GM23248 (cell line): Measurements from ENCODE around the gene HMG20A. TPM values are rescaled to one million over a fixed set of nuclear protein-coding genes. Genes with fewer than 3 reads are reported as not detected.

Experiments used
- DNase-seq: peaks from one replicate; pipeline ENCODE4 v3.0.0-alpha.2; 2015
- H2AFZ ChIP-seq: fragments of 200-600 bp; sonication (generic); 2 replicates; pipeline ENCODE4 v1.6.1; 2016; ENCODE audit warnings: antibody characterized with exemption
- H3F3A ChIP-seq: fragments of 200-600 bp; sonication (generic); 2 replicates; pipeline ENCODE4 v1.6.1; 2016; ENCODE audit warnings: mild to moderate bottlenecking, antibody characterized with exemption, mixed run types; ENCODE audit not compliant: insufficient read depth
- H3K27ac ChIP-seq: fragments of 200-600 bp; sonication (generic); 2 replicates; pipeline ENCODE4 v1.5.1; 2016; ENCODE audit warnings: mild to moderate bottlenecking
- H3K27me3 ChIP-seq: fragments of 200-600 bp; sonication (generic); replicated peaks from 2 replicates; pipeline ENCODE4 v1.6.1; 2016; ENCODE audit warnings: mild to moderate bottlenecking; ENCODE audit not compliant: insufficient read depth
- H3K36me3 ChIP-seq: fragments of 200-600 bp; sonication (generic); 2 replicates; pipeline ENCODE4 v1.6.1; 2016; ENCODE audit warnings: low read depth, mild to moderate bottlenecking
- H3K4me1 ChIP-seq: fragments of 200-600 bp; sonication (generic); 2 replicates; pipeline ENCODE4 v1.6.1; 2016; ENCODE audit warnings: mild to moderate bottlenecking; ENCODE audit not compliant: insufficient read depth
- H3K4me2 ChIP-seq: fragments of 200-600 bp; sonication (generic); one replicate; pipeline ENCODE4 v1.6.1; 2016; ENCODE audit warnings: mild to moderate bottlenecking; ENCODE audit not compliant: unreplicated experiment
- H3K4me3 ChIP-seq: fragments of 200-600 bp; sonication (generic); 2 replicates; pipeline ENCODE4 v1.5.1; 2016; ENCODE audit warnings: mild to moderate bottlenecking
- H3K79me2 ChIP-seq: fragments of 200-600 bp; sonication (generic); 2 replicates; pipeline ENCODE4 v1.6.1; 2016; ENCODE audit warnings: mild to moderate bottlenecking; ENCODE audit not compliant: insufficient read depth
- H3K9ac ChIP-seq: fragments of 200-600 bp; sonication (generic); 2 replicates; pipeline ENCODE4 v1.6.1; 2016; ENCODE audit warnings: mild to moderate bottlenecking
- H3K9me2 ChIP-seq: fragments of 200-600 bp; sonication (generic); 2 replicates; pipeline ENCODE4 v1.6.1; 2016; ENCODE audit warnings: mixed run types, mild to moderate bottlenecking, moderate library complexity; ENCODE audit not compliant: insufficient read depth
- H3K9me3 ChIP-seq: fragments of 200-600 bp; sonication (generic); one replicate; pipeline ENCODE4 v1.6.1; 2017; ENCODE audit warnings: low read depth
- H4K20me1 ChIP-seq: fragments of 200-600 bp; sonication (generic); 2 replicates; pipeline ENCODE4 v1.6.0; 2016; ENCODE audit not compliant: insufficient read depth
- EZH2 ChIP-seq: fragments of 200-600 bp; sonication (generic); IDR thresholded peaks from 2 replicates; pipeline ENCODE4 v1.6.1; 2018; ENCODE audit warnings: antibody characterized with exemption, mild to moderate bottlenecking; ENCODE audit not compliant: insufficient read depth, poor library complexity, severe bottlenecking
- EZH2phosphoT487 ChIP-seq: fragments of 200-600 bp; sonication (generic); IDR thresholded peaks from 2 replicates; pipeline ENCODE4 v1.6.1; 2018; ENCODE audit warnings: antibody characterized with exemption, moderate library complexity, mild to moderate bottlenecking, low read depth; ENCODE audit not compliant: insufficient read depth
- WGBS, 2 experiments: methylation state at CpG; one replicate each; pipeline ENCODE4 v1.1.6; 2015 to 2017; ENCODE audit warnings: low lambda C conversion rate in 2 of 2, low coverage in 1 of 2; ENCODE audit errors: missing lambda C conversion rate in 2 of 2; 5-methylcytosine and 5-hydroxymethylcytosine counted together
- in situ Hi-C: fragments of 300-500 bp; cut with MboI; formaldehyde crosslinking; loops from 2 replicates; pipeline ENCODE4 v1.15.0; 2020
- polyA plus RNA-seq: library from polyadenylated mRNA; unstranded; fragments of >200 nt; fragmentation: Nextera tagmentation; extraction: Ambion mirVana; gene quantifications from 2 replicates; pipeline ENCODE4 v1.2.1, GENCODE V29; 2016
- total RNA-seq: library from RNA; depleted of rRNA; stranded (reverse); fragments of >200 nt; shearing (Covaris generic); gene quantifications from 2 replicates; pipeline ENCODE4 v1.2.3, GENCODE V29; 2014

The HMG20A gene
- total and polyA plus RNA-seq, 2 experiments from 2014 or later: 15.1 to 25.1 TPM

GRCh38 chr15:77376770-77377169, 43.9 kb upstream of the HMG20A start:
- Histone ChIP-seq H4K20me1 (peaks cover 39% of the 10 kb centered on the region), H2AFZ (no peak overlapping the region), H3K36me3 (no peaks in the 10 kb centered on the region), H3K9me2 (no peaks in the 10 kb centered on the region), H3K4me2 (no peak overlapping the region), H3K4me3 (no peak overlapping the region), H3K27me3 (no peaks in the 10 kb centered on the region), H3F3A (peaks cover 5% of the 10 kb centered on the region; the same call in 1 of the 2 replicates), H3K4me1 (no peaks in the 10 kb centered on the region), H3K9me3 (no peaks in the 10 kb centered on the region), H3K79me2 (peaks cover 100% of the 10 kb centered on the region), H3K9ac (no peak overlapping the region), H3K27ac (no peak overlapping the region)
- 94 to 95% methylated on average over 1 of the region's 1 CpG for WGBS, 2 experiments
- in situ Hi-C loops: no loop called here
- TF ChIP-seq EZH2phosphoT487 (no peak), EZH2 (no peak)
- no peak for DNase-seq

- Histone ChIP-seq H3K36me3 (no peaks in the 10 kb centered on the region), H3K9me2 (no peaks in the 10 kb centered on the region), H3K27me3 (no peaks in the 10 kb centered on the region), H3K4me2 (no peak overlapping the region), H3K9me3 (no peaks in the 10 kb centered on the region), H4K20me1 (peaks cover 53% of the 10 kb centered on the region), H3F3A (peaks cover 5% of the 10 kb centered on the region; the same call in 1 of the 2 replicates), H2AFZ (no peak overlapping the region), H3K79me2 (peaks cover 100% of the 10 kb centered on the region), H3K4me1 (peaks cover 10% of the 10 kb centered on the region), H3K4me3 (no peak overlapping the region), H3K9ac (no peak overlapping the region), H3K27ac (no peak overlapping the region)
- in situ Hi-C loops: no loop called here
- TF ChIP-seq EZH2 (no peak), EZH2phosphoT487 (no peak)
- 69 to 71% methylated on average over 4 of the region's 4 CpGs for WGBS, 2 experiments
- DNase-seq: no peak
These were observed 40.7 kb upstream of the HMG20A start for GRCh38 chr15:77380033-77380432.

GRCh38 chr15:77384086-77384485, 36.6 kb upstream of the HMG20A start:
- Histone ChIP-seq H3K79me2 (peaks cover 100% of the 10 kb centered on the region), H3K27ac (no peak overlapping the region), H3F3A (no peaks in the 10 kb centered on the region), H3K4me1 (peaks cover 23% of the 10 kb centered on the region), H3K9me3 (no peaks in the 10 kb centered on the region), H3K4me3 (no peak overlapping the region), H3K9ac (no peak overlapping the region), H4K20me1 (peaks cover 75% of the 10 kb centered on the region), H2AFZ (no peak overlapping the region), H3K4me2 (no peak overlapping the region), H3K9me2 (0 out of 2 replicates have a peak, but pooled peaks cover 5% of the 10 kb centered on the region), H3K27me3 (no peaks in the 10 kb centered on the region), H3K36me3 (no peaks in the 10 kb centered on the region)
- in situ Hi-C loops: no loop called here
- DNase-seq: no peak
- TF ChIP-seq EZH2phosphoT487: no peak
- no peak for TF ChIP-seq EZH2

GRCh38 chr15:77384589-77385359, 35.9 kb upstream of the HMG20A start:
- Histone ChIP-seq H4K20me1 (peaks cover 76% of the 10 kb centered on the region), H3K4me3 (no peak overlapping the region), H3K9me3 (no peaks in the 10 kb centered on the region), H2AFZ (no peak overlapping the region), H3K4me2 (peak overlapping the region; percentile 5), H3K4me1 (peaks cover 23% of the 10 kb centered on the region), H3K27me3 (no peaks in the 10 kb centered on the region), H3F3A (peaks cover under 1% of the 10 kb centered on the region; the same call in 1 of the 2 replicates), H3K9me2 (0 out of 2 replicates have a peak, but pooled peaks cover 5% of the 10 kb centered on the region), H3K79me2 (peaks cover 100% of the 10 kb centered on the region), H3K36me3 (no peaks in the 10 kb centered on the region), H3K27ac (no peak overlapping the region), H3K9ac (no peak overlapping the region)
- DNase-seq: peak; percentile 6
- in situ Hi-C loops: no loop called here
- TF ChIP-seq EZH2 (no peak), EZH2phosphoT487 (no peak)

- in situ Hi-C loops: no loop called here
These were observed 34.1 kb upstream of the HMG20A start for GRCh38 chr15:77386626-77387025.

More at GRCh38 chr15:77386626-77387025, 34.1 kb upstream of the HMG20A start:
- peak; percentile 11 for DNase-seq
- no peaks in the 10 kb centered on the region for H3K9me3 ChIP-seq
- H3F3A ChIP-seq: peaks cover 8% of the 10 kb centered on the region; the same call in 1 of the 2 replicates
- peaks cover 100% of the 10 kb centered on the region for H3K79me2 ChIP-seq
- H4K20me1 ChIP-seq: peaks cover 71% of the 10 kb centered on the region
- no peak overlapping the region for H3K9ac ChIP-seq
- H3K4me2 ChIP-seq: no peak overlapping the region
- peaks cover 32% of the 10 kb centered on the region for H3K4me1 ChIP-seq
- no peak overlapping the region for H3K27ac ChIP-seq
- 91 to 97% methylated on average over 2 of the region's 2 CpGs for WGBS, 2 experiments
- no peak for TF ChIP-seq EZH2phosphoT487
- TF ChIP-seq EZH2: no peak
- H3K27me3 ChIP-seq: no peaks in the 10 kb centered on the region
- H3K4me3 ChIP-seq: no peak overlapping the region
- H2AFZ ChIP-seq: no peak overlapping the region
- H3K36me3 ChIP-seq: no peaks in the 10 kb centered on the region
- H3K9me2 ChIP-seq: 0 out of 2 replicates have a peak, but pooled peaks cover 5% of the 10 kb centered on the region
